B cell (primary cell): ENCODE results near the gene GGNBP2.

Experiments used
- CTCF ChIP-seq: fragments of 200-600 bp; IDR thresholded peaks from one replicate; pipeline ENCODE4 v1.8.0; 2022; ENCODE audit warnings: antibody characterized with exemption, mild to moderate bottlenecking
- EZH2 ChIP-seq: IDR thresholded peaks from 2 replicates; pipeline ENCODE4 v1.6.1; 2012; ENCODE audit warnings: borderline replicate concordance, low read depth, mild to moderate bottlenecking, moderate library complexity, low read length; ENCODE audit not compliant: insufficient read depth, poor library complexity, severe bottlenecking

- no peak for TF ChIP-seq CTCF
- TF ChIP-seq EZH2: no peak
Observed at GRCh38 chr17:36592316-36592715, 47.6 kb downstream of the GGNBP2 start.
